CD4-positive, alpha-beta T cell (primary cell): ENCODE data around the gene CENPP. TPM values are rescaled to one million over a fixed set of nuclear protein-coding genes. Genes with fewer than 3 reads are reported as not detected.
A peak's percentile ranks its signal among the peaks of the same experiment; 100 is the strongest.

Source experiments
- ATAC-seq: fragments of 200-7000 bp; cut with Tn5 transposase; one replicate; pipeline ENCODE4 v1.10.0; 2022; ENCODE audit warnings: mild to moderate bottlenecking; ENCODE audit not compliant: poor library complexity
- CTCF ChIA-PET: fragments of 350-600 bp; sonication (Branson Sonifier 250); formaldehyde crosslinking; loops from one replicate; lab custom pipeline; 2021; ENCODE audit warnings: antibody characterized with exemption, inconsistent platforms; lab: Charles Lee
- POLR2A ChIA-PET: fragments of 350-600 bp; sonication (Branson Sonifier 250); formaldehyde crosslinking; loops from one replicate; lab custom pipeline; 2021; ENCODE audit warnings: antibody characterized with exemption, inconsistent platforms; lab: Charles Lee
- DNase-seq, 14 experiments: peaks; one replicate each; pipeline ENCODE4 v3.0.0-alpha.2; 2013 to 2020; ENCODE audit warnings: mixed read lengths in 2 of 14
- H3K27ac ChIP-seq, 2 donors: one replicate each; pipeline versions ENCODE4 v1.5.1 to v1.7.0; 2013; ENCODE audit warnings: low read length in 2 of 2, low read depth in 1 of 2, mild to moderate bottlenecking in 1 of 2
- H3K27me3 ChIP-seq, 2 experiments: 1 replicate in 1 of 2; 2 replicates in 1 of 2; pipeline versions ENCODE4 v1.6.1 to v1.7.0; 2013; ENCODE audit warnings: low read length in 2 of 2, control low read depth in 1 of 2, mild to moderate bottlenecking in 1 of 2, moderate library complexity in 1 of 2; ENCODE audit not compliant: insufficient read depth in 2 of 2, control insufficient read depth in 1 of 2
- H3K36me3 ChIP-seq: one replicate; pipeline ENCODE4 v1.6.1; 2013; ENCODE audit warnings: low read length, control low read depth; ENCODE audit not compliant: insufficient read depth
- H3K4me1 ChIP-seq: one replicate; pipeline ENCODE4 v1.6.1; 2013; ENCODE audit warnings: low read length, control low read depth; ENCODE audit not compliant: insufficient read depth
- H3K4me3 ChIP-seq: one replicate; pipeline ENCODE4 v1.5.1; 2013; ENCODE audit warnings: mild to moderate bottlenecking, low read length, moderate library complexity
- H3K9me3 ChIP-seq, 2 experiments: 1 replicate in 1 of 2; 2 replicates in 1 of 2; pipeline versions ENCODE4 v1.6.1 to v1.7.0; 2013; ENCODE audit warnings: low read length in 2 of 2, mild to moderate bottlenecking in 2 of 2, control low read depth in 1 of 2, moderate library complexity in 1 of 2; ENCODE audit not compliant: control insufficient read depth in 1 of 2, insufficient read depth in 1 of 2
- H3K27ac Mint-ChIP-seq: one replicate; pipeline ENCODE4 v1.8.0; 2020; ENCODE audit warnings: mixed read lengths
- H3K27me3 Mint-ChIP-seq: one replicate; pipeline ENCODE4 v1.8.0; 2021; ENCODE audit warnings: mixed read lengths
- H3K36me3 Mint-ChIP-seq: one replicate; pipeline ENCODE4 v1.8.0; 2021; ENCODE audit warnings: low read depth, mixed read lengths
- H3K4me1 Mint-ChIP-seq: one replicate; pipeline ENCODE4 v1.8.0; 2021; ENCODE audit warnings: low read depth, mixed read lengths
- H3K4me3 Mint-ChIP-seq: one replicate; pipeline ENCODE4 v1.8.0; 2020; ENCODE audit warnings: mild to moderate bottlenecking, mixed read lengths
- H3K9me3 Mint-ChIP-seq: one replicate; pipeline ENCODE4 v1.8.0; 2020; ENCODE audit warnings: mixed read lengths
- CTCF ChIP-seq: fragments of 200-600 bp; IDR thresholded peaks from one replicate; pipeline ENCODE4 v1.8.0; 2022; ENCODE audit warnings: antibody characterized with exemption, mild to moderate bottlenecking
- intact Hi-C, 2 experiments: fragments of 100-400 bp; cut with DNase I in 1 of 2; cut with micrococcal nuclease in 1 of 2; formaldehyde crosslinking; loops; one replicate each; pipeline versions ENCODE4 v1.15.1 to v1.9.0; 2023 to 2025; cut with DNase I, micrococcal nuclease
- polyA plus RNA-seq, 2 donors: library from polyadenylated mRNA; unstranded; fragments of 120-200 nt; gene quantifications; one replicate each; pipeline ENCODE4 v1.2.1, GENCODE V29; 2013
- total RNA-seq, 174 experiments: library from RNA in 2 of 174; stranded (reverse) in 2 of 174; gene quantifications; one replicate each; pipeline ENCODE4 v1.2.3 and lab custom pipeline; 2021 to 2026

Gene CENPP
- 1 to 10 TPM; 4.8 TPM for total RNA-seq
- polyA plus RNA-seq (2013, experiment 1 of 2), result 1.7 TPM
- 2.4 TPM for polyA plus RNA-seq (2013, experiment 2 of 2)
- total RNA-seq (lab: John Stamatoyannopoulos, UW), result 1.9 to 27.9 (median 4.4) reads per million in 172 experiments

DNA sequence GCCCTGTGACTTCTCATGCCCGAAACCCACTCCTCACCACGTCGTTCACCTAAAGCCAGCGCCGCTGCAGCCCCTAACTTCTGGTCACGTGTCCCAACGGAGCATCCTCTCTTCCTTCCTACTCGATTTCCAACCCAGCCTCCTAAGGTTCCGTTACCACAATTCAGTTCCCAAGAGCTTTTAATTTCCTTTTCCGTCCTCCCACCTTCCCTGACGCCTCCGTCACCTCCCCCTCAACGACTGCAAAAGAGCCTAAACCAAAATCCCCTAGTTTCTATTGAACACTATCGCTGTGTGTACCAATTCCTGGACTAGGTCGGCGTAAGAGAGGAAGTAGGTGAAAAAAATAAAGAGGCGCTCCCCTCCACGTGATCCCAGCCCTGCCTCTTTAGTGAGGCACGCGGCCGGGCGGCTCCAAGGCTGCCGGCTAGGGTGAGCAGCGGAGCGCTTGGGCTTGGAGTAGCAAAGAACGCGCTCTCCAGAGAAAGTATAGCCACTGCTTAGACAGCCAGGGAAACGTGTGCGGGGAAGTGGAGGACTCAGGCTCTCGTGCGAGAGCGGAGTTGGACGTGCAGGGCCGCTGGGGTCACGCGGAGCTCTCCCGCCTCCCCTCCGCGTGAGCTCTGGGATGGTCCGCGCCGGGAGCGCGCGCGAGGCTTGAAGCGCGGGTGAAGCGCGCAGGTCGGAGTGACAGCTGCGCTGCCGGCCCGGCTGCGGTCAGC is at the start of gene CENPP, which contains the start of gene NOL8:
CENPP (plus strand) TSS at position 685 of the 722 bp plus-strand sequence.
NOL8 (minus strand) TSS at position 82 of the 722 bp plus-strand sequence. CDS start 1,189 bp downstream, outside the sequence.
- intact Hi-C loops, result loop anchor here (1.0 to 10.0 kb wide), 10 partner anchors 32 to 1932 kb away; partner anchors contain the start of genes IARS1 (in 2 of the 2), IPPK (in 2 of the 2), BICD2 (in 1 of the 2) and PHF2 (in 1 of the 2)
- Mint-ChIP-seq H3K27ac (peak within 1 kb of the TSS; percentile 94), H3K4me3 (peak within 1 kb of the TSS; percentile 96), H3K36me3 (peaks cover 45% of the 10 kb centered on the region), H3K27me3 (no peaks in the 10 kb centered on the region), H3K4me1 (peaks cover 40% of the 10 kb centered on the region), H3K9me3 (no peaks in the 10 kb centered on the region)
- ATAC-seq (peak; percentile 94), DNase-seq (peak; percentile 68 to 93 (median 76))
- no peak for TF ChIP-seq CTCF
- peak within 1 kb of the TSS; percentile 69 for H3K4me3 ChIP-seq
- peak within 1 kb of the TSS; percentile 94 to 97 for H3K27ac ChIP-seq
- peaks cover 24% of the 10 kb centered on the region for H3K36me3 ChIP-seq
- ChIA-PET CTCF (no interaction called here), POLR2A (interaction anchor here (0.5 to 2.0 kb wide), 12 partner anchors 19 to 448 kb away, joined by 3 to 19 read pairs (median 4); partner anchors contain the start of genes IARS1, IPPK, OGN and SPTLC1)
- no peaks in the 10 kb centered on the region for H3K9me3 ChIP-seq
- no peaks in the 10 kb centered on the region for H3K27me3 ChIP-seq
- H3K4me1 ChIP-seq, result peaks cover 13% of the 10 kb centered on the region

GRCh38 chr9:92276331-92277032 is 49.3 kb upstream of the CENPP start:
- no peaks in the 10 kb centered on the region for H3K27me3 ChIP-seq
- CTCF ChIA-PET, result interaction anchor here (1.0 kb wide), 1 partner anchor 11 kb away, joined by 3 read pairs; no protein-coding TSS in a partner anchor
- intact Hi-C loops, result no loop called here
- no peaks in the 10 kb centered on the region for H3K9me3 ChIP-seq
- POLR2A ChIA-PET, result interaction anchor here (1.0 kb wide), 1 partner anchor 39 kb away, joined by 3 read pairs; no protein-coding TSS in a partner anchor
- Mint-ChIP-seq H3K4me3 (peak overlapping the region; percentile 58), H3K36me3 (peaks cover 100% of the 10 kb centered on the region), H3K9me3 (no peaks in the 10 kb centered on the region), H3K27ac (peak overlapping the region; percentile 62), H3K4me1 (peaks cover 35% of the 10 kb centered on the region), H3K27me3 (no peaks in the 10 kb centered on the region)
- TF ChIP-seq CTCF, result no peak
- ATAC-seq, result peak; percentile 37
- H3K4me3 ChIP-seq, result no peak overlapping the region
- peaks cover 81% of the 10 kb centered on the region for H3K36me3 ChIP-seq
- peak in 3 of 14 experiments; percentile 14 to 52 (median 17) for DNase-seq
- H3K4me1 ChIP-seq, result peaks cover 12% of the 10 kb centered on the region
- peak overlapping the region in 1 of 2 donors; percentile 31 for H3K27ac ChIP-seq

GRCh38 chr9:92278110-92278509 is 47.6 kb upstream of the CENPP start:
- no peaks in the 10 kb centered on the region for H3K9me3 Mint-ChIP-seq
- Histone ChIP-seq H3K9me3 (no peaks in the 10 kb centered on the region), H3K36me3 (peaks cover 78% of the 10 kb centered on the region), H3K27ac (no peak overlapping the region), H3K4me3 (no peak overlapping the region), H3K27me3 (no peaks in the 10 kb centered on the region), H3K4me1 (peaks cover 12% of the 10 kb centered on the region)
- no peak overlapping the region for H3K4me3 Mint-ChIP-seq
- DNase-seq, result no peak
- no peak for ATAC-seq
- H3K4me1 Mint-ChIP-seq, result peaks cover 35% of the 10 kb centered on the region
- CTCF ChIA-PET, result no interaction called here
- intact Hi-C loops, result no loop called here
- POLR2A ChIA-PET, result no interaction called here
- no peak overlapping the region for H3K27ac Mint-ChIP-seq
- peaks cover 99% of the 10 kb centered on the region for H3K36me3 Mint-ChIP-seq
- TF ChIP-seq CTCF, result no peak
- no peaks in the 10 kb centered on the region for H3K27me3 Mint-ChIP-seq
